Progenitor cell of endocrine pancreas (in vitro differentiated cells): Measurements from ENCODE around the gene LNX1. TPM values are rescaled to one million over a fixed set of nuclear protein-coding genes. Genes with fewer than 3 reads are reported as not detected.

Source experiments
- DNase-seq: peaks from one replicate; pipeline ENCODE4 v3.0.0; 2021; ENCODE audit warnings: low spot score; ENCODE audit not compliant: unreplicated experiment
- H3K27ac Mint-ChIP-seq: 2 replicates; pipeline ENCODE4 v1.8.0; 2021; ENCODE audit warnings: mild to moderate bottlenecking, moderate library complexity, mixed read lengths
- H3K27me3 Mint-ChIP-seq: 2 replicates; pipeline ENCODE4 v1.8.0; 2021; ENCODE audit warnings: mixed read lengths
- H3K36me3 Mint-ChIP-seq: 2 replicates; pipeline ENCODE4 v1.8.0; 2022; ENCODE audit warnings: mixed read lengths; ENCODE audit not compliant: insufficient read depth
- H3K4me1 Mint-ChIP-seq: 2 replicates; pipeline ENCODE4 v1.8.0; 2021; ENCODE audit warnings: low read depth, mixed read lengths
- H3K4me3 Mint-ChIP-seq: 2 replicates; pipeline ENCODE4 v1.8.0; 2021; ENCODE audit warnings: low read depth, mild to moderate bottlenecking, moderate library complexity, mixed read lengths
- H3K9me3 Mint-ChIP-seq: 2 replicates; pipeline ENCODE4 v1.8.0; 2021; ENCODE audit warnings: low read depth, mixed read lengths
- long read RNA-seq: library from polyadenylated mRNA; unstranded; transcript quantifications from one replicate; pipeline ENCODE4 v2.0.0, GENCODE V29; 2020
- total RNA-seq: library from RNA; stranded (reverse); gene quantifications from 2 replicates; pipeline ENCODE4 v1.2.1, GENCODE V29; 2021
- TF ChIP-seq, protein P1 (sequence below): fragments of 200-600 bp; sonication (generic); IDR thresholded peaks from one replicate; pipeline ENCODE4 v1.5.0; 2021; ENCODE audit warnings: antibody characterized with exemption, mild to moderate bottlenecking; ENCODE audit not compliant: unreplicated experiment

LNX1 gene
- 19.8 and 21.7 TPM in 2 replicates for total RNA-seq
- long read RNA-seq, transcript LNX1-201 (11 exons, 2,953 nt), result major isoform, 206 of 228 reads
- long read RNA-seq, partial matches to known transcripts, result 12 of 228 reads
- long read RNA-seq, other reads (novel, unspliced or antisense), result 10 of 228 reads

DNA sequence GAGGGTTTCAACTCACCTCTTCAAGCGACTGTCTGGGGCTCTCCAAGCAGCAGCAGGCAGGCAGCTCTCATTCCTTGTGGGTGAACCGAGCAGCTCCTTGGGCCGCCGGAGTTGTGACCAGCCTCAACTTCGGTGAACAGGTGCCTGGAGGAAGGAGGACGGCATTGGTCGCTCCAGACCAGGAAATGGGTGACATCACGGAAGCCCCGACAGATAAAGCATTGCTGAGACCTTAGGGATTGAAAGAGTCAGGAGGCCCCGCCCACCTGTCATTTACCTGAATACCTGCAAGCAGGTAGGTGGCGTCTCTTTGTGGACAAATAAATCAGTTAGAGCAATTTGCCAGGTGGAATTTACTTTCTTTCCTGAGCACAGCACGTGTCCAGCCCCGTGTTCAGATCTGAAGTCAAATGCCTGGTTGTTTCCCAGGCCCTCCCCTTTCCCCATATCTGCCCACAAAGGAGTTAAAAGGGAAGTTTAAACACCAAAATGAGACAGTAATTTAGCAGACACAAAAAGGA, at the start of gene LNX1:
TSS of gene LNX1 (minus strand) at position 115 of the 521 bp plus-strand sequence. CDS start 17,484 bp downstream, outside the sequence.
- Mint-ChIP-seq H3K4me1 (peaks cover 54% of the 10 kb centered on the region), H3K36me3 (peaks cover 1% of the 10 kb centered on the region), H3K27me3 (no peaks in the 10 kb centered on the region), H3K9me3 (no peaks in the 10 kb centered on the region), H3K4me3 (peak within 1 kb of the TSS; percentile 88), H3K27ac (peak within 1 kb of the TSS; percentile 99)
- peak; percentile 82 for DNase-seq
- TF ChIP-seq, protein P1, sequence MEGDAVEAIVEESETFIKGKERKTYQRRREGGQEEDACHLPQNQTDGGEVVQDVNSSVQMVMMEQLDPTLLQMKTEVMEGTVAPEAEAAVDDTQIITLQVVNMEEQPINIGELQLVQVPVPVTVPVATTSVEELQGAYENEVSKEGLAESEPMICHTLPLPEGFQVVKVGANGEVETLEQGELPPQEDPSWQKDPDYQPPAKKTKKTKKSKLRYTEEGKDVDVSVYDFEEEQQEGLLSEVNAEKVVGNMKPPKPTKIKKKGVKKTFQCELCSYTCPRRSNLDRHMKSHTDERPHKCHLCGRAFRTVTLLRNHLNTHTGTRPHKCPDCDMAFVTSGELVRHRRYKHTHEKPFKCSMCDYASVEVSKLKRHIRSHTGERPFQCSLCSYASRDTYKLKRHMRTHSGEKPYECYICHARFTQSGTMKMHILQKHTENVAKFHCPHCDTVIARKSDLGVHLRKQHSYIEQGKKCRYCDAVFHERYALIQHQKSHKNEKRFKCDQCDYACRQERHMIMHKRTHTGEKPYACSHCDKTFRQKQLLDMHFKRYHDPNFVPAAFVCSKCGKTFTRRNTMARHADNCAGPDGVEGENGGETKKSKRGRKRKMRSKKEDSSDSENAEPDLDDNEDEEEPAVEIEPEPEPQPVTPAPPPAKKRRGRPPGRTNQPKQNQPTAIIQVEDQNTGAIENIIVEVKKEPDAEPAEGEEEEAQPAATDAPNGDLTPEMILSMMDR, result peak; percentile 25

DNA sequence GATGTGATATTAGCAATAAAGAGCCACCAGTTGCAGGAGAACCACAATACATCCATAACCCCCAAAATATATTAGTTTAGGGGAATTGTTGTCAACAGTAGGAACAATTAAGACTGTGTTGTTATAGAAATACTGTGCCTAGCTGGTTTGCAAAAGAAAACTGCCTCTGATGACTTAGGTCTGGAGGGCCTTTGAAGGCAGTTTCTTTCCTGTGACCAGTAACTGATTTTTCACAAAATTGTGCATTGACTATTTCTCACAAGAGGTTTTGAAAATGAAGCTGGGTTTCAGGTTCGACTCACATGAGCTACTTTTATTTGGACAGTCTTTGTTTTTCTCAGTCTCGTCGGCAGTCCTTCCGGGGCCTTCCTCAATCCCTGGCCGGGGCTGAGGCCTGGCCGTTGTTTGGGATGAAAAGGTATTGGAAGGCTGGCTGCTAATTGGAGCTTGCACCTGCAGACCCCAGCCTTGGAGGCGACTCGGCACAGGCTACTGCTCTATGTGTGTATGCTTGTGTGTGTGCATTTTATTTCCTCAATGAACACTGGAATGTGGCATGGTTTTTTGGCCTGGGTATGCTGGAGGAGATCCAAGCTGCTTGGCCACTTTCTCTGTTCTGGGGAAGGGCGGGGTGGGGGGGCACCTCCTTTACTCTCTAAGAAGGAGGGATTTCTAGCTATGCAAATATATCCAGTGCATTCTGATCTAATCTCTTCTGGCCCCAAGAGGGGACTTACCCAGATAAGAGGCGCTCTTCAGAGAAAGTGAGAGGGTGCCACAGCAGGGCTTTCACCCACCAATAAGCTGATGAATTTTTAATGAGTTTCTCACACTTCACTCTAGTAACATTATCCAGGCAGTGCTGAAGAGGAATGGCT, 49.5 kb upstream of the LNX1 start:
- TF ChIP-seq, protein P1, result no peak
- DNase-seq, result no peak
- no peak overlapping the region for H3K4me3 Mint-ChIP-seq
- peaks cover 3% of the 10 kb centered on the region for H3K27me3 Mint-ChIP-seq
- H3K4me1 Mint-ChIP-seq, result peaks cover 27% of the 10 kb centered on the region
- no peaks in the 10 kb centered on the region for H3K36me3 Mint-ChIP-seq
- peak overlapping the region; percentile 33 for H3K27ac Mint-ChIP-seq
- H3K9me3 Mint-ChIP-seq, result no peaks in the 10 kb centered on the region

DNA sequence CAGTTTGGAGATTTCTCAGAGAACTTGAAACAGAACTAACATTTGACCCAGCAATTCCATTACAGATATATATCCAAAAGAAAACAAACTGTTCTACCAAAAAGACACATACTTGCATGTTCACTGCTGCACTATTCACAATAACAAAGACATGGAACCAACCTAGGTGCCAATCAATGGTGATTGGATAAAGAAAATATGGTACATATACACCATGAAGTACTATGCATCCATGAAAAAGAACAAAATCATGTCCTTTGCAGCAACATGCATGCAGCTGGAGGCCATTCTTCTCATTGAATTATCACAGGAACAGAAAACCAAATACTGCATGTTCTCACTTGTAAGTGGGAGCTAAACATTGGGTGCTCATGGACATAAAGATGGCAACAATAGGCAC, 47.6 kb upstream of the LNX1 start:
- no peaks in the 10 kb centered on the region for H3K9me3 Mint-ChIP-seq
- peaks cover 24% of the 10 kb centered on the region for H3K4me1 Mint-ChIP-seq
- no peak for DNase-seq
- H3K27ac Mint-ChIP-seq, result no peak overlapping the region
- peaks cover 3% of the 10 kb centered on the region for H3K27me3 Mint-ChIP-seq
- TF ChIP-seq, protein P1, result no peak
- H3K4me3 Mint-ChIP-seq, result no peak overlapping the region
- H3K36me3 Mint-ChIP-seq, result no peaks in the 10 kb centered on the region

DNA sequence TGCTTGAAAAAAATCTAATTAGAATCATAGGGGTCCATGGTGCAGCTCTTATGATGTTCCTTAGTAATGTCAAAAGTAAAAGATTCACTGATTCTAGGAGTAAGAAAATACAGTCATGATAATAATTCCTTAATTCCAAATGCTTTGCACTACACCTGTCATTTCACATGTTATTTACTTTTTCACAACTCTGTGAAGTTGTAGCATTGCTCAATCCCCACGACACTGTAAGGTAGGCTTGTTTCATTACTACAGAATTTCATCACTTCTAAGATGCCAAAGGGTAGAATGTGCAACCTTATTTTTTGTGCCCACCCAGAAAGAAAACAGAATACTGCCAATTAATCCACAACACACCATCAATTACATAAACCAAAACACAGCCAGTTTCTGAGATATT, 46.1 kb upstream of the LNX1 start:
- H3K27me3 Mint-ChIP-seq, result peaks cover 3% of the 10 kb centered on the region
- H3K27ac Mint-ChIP-seq, result no peak overlapping the region
- no peaks in the 10 kb centered on the region for H3K9me3 Mint-ChIP-seq
- no peaks in the 10 kb centered on the region for H3K36me3 Mint-ChIP-seq
- TF ChIP-seq, protein P1, result no peak
- peaks cover 23% of the 10 kb centered on the region for H3K4me1 Mint-ChIP-seq
- no peak for DNase-seq
- H3K4me3 Mint-ChIP-seq, result no peak overlapping the region

DNA sequence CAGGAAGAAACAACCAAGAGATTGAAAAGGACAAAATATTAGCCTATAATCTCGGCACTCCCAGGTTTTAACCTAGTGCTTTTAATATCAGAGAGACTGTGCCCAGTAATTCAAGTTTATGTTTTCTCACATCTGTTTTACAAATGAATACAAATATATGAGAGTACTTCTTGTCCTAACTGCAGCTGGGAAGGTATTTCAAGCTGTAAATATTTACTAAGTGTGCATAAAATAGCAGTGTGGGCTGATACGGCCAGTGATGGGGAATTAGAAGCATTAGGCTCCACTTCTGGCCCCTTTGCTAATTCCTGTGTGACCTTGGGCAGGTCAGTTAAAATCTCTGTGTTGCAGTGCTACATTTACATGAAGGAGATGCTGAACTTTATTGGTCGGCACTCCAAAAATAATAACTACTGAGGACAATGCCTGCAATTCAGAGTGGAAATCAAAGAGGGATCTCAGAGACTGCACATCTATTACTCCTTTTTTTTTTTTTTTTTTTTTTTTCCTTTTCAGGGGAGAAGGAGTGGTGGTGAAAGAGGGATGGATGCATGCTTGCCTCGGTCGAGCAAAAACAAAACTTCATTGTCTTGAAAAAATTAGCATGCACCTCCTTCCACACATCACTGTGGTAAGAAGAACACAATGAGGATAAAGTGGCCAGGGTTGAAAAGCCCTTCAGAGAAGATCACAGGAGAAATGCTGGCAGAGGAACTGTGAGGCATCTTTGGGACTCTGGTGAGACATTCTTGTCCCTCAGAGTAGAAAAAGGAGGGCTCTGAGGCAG, 44.6 kb upstream of the LNX1 start:
- Mint-ChIP-seq H3K9me3 (no peaks in the 10 kb centered on the region), H3K27me3 (peaks cover 7% of the 10 kb centered on the region)

More for the DNA sequence above, 44.6 kb upstream of the LNX1 start:
- Mint-ChIP-seq H3K4me1 (peaks cover 15% of the 10 kb centered on the region), H3K36me3 (no peaks in the 10 kb centered on the region), H3K27ac (no peak overlapping the region), H3K4me3 (no peak overlapping the region)
- DNase-seq, result no peak
- TF ChIP-seq, protein P1, result no peak
